Vagina (tissue), 2 donors: ENCODE results near the gene DNAI1. TPM values are rescaled to one million over a fixed set of nuclear protein-coding genes. Genes with fewer than 3 reads are reported as not detected.

Experiments used
- DNase-seq, 2 donors: peaks; one replicate each; pipeline ENCODE4 v3.0.0-alpha.2; 2017; ENCODE audit errors: extremely low spot score in 2 of 2
- H3K27ac ChIP-seq: fragments of 200-600 bp; sonication (generic); one replicate; pipeline ENCODE4 v1.5.1; 2019
- H3K27me3 ChIP-seq: fragments of 200-600 bp; sonication (generic); one replicate; pipeline ENCODE4 v1.5.1; 2019
- H3K36me3 ChIP-seq, 2 donors: fragments of 200-600 bp; sonication (generic); one replicate each; pipeline ENCODE4 v1.5.1; 2017 to 2019
- H3K4me1 ChIP-seq: fragments of 200-600 bp; sonication (generic); one replicate; pipeline ENCODE4 v1.5.1; 2019
- H3K4me3 ChIP-seq, 2 donors: fragments of 200-600 bp; sonication (generic); 1 replicate in 1 of 2; 2 replicates in 1 of 2; pipeline ENCODE4 v1.5.1; 2016 to 2019
- H3K9me3 ChIP-seq: fragments of 200-600 bp; sonication (generic); one replicate; pipeline ENCODE4 v1.5.1; 2019
- POLR2A ChIP-seq, 2 donors: fragments of 450-650 bp; IDR thresholded peaks; one replicate each; pipeline ENCODE4 v1.6.1; 2017; ENCODE audit warnings: antibody characterized with exemption in 2 of 2, mild to moderate bottlenecking in 2 of 2, moderate library complexity in 2 of 2
- POLR2AphosphoS5 ChIP-seq, 2 donors: sonication (generic); formaldehyde crosslinking; IDR thresholded peaks; one replicate each; pipeline ENCODE4 v1.9.0; 2017; ENCODE audit warnings: antibody characterized with exemption in 2 of 2, mild to moderate bottlenecking in 2 of 2, low read depth in 1 of 2; ENCODE audit not compliant: insufficient read depth in 1 of 2
- intact Hi-C: fragments of 100-400 bp; cut with DNase I; formaldehyde crosslinking; loops from one replicate; pipeline ENCODE4 v1.15.1; 2023
- total RNA-seq: library from RNA; depleted of rRNA; stranded (reverse); fragments of >200 nt; gene quantifications from one replicate; pipeline ENCODE4 v1.2.3, GENCODE V29; 2016
- TF ChIP-seq, protein P1 (sequence below), 3 experiments: fragments of 450-650 bp in 2 of 3; fragments of 200-600 bp in 1 of 3; sonication (generic) in 1 of 3; IDR thresholded peaks; one replicate each; pipeline ENCODE4 v1.5.1; 2017 to 2019; ENCODE audit warnings: antibody characterized with exemption in 3 of 3, mild to moderate bottlenecking in 2 of 3, moderate library complexity in 2 of 3

The DNAI1 gene
- total RNA-seq, 1 donor from 2014 or later, result not detected

DNA sequence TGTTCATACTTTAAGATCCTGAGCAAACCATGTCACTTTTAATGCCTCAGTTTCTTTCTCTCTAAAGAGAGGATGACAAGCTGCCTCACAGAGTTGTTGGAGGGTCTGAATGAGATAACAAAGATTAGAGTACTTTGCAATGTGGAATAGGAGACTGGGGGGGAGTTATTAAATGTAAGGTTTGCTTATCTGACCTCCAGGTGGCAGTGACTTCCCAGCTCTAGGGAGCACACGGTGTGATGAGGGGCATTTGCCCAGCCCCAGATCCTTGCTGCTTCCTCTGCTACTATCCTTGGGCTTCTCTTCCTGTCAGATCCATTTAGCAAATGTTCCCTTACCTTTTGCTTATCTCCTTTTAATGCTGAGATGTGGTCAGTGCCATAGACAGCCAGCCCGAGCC lies 33.4 kb downstream of the DNAI1 start:
- Histone ChIP-seq H3K36me3 (no peaks in the 10 kb centered on the region), H3K27ac (no peak overlapping the region), H3K4me3 (no peak overlapping the region), H3K27me3 (no peaks in the 10 kb centered on the region), H3K9me3 (no peaks in the 10 kb centered on the region), H3K4me1 (no peaks in the 10 kb centered on the region)
- no peak for DNase-seq
- intact Hi-C loops, result loop anchor here (10.0 kb wide), 1 partner anchor 87 kb away; no protein-coding TSS in a partner anchor
- TF ChIP-seq POLR2A (IDR thresholded peaks at IDR 0.05), result no peak
- no peak for TF ChIP-seq POLR2AphosphoS5 (IDR thresholded peaks at IDR 0.05; ENCODE audit: insufficient read depth in 1 of 2, low read depth in 1 of 2)
- TF ChIP-seq, protein P1, sequence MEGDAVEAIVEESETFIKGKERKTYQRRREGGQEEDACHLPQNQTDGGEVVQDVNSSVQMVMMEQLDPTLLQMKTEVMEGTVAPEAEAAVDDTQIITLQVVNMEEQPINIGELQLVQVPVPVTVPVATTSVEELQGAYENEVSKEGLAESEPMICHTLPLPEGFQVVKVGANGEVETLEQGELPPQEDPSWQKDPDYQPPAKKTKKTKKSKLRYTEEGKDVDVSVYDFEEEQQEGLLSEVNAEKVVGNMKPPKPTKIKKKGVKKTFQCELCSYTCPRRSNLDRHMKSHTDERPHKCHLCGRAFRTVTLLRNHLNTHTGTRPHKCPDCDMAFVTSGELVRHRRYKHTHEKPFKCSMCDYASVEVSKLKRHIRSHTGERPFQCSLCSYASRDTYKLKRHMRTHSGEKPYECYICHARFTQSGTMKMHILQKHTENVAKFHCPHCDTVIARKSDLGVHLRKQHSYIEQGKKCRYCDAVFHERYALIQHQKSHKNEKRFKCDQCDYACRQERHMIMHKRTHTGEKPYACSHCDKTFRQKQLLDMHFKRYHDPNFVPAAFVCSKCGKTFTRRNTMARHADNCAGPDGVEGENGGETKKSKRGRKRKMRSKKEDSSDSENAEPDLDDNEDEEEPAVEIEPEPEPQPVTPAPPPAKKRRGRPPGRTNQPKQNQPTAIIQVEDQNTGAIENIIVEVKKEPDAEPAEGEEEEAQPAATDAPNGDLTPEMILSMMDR (IDR thresholded peaks at IDR 0.05), result no peak

DNA sequence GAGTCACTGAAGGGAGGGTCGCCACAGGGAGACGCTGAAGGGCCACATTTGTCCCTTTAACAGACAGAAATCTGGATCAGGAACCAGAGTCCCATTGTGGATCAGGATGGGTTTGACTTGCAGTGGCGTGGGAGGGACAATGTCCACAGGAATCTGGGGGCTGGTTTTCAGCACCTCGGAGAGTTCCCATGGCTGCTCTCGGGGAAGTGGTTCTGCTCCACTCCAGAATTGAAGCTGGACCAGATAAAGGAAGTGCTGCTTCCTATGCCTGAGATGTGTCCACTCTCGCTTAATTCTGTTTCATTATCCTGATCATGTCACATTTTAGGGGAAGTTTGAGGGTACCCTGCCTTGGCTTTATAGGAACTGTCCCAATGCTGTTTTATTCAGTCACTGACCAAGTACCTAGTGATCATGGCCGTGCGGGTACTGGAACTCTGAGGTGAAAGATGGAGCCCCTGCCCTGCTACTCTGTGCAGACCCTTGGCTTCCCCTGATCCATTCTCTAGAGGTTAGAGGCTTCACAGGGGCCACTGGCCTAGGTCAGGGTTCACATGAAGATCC lies 35.4 kb downstream of the DNAI1 start:
- Histone ChIP-seq H3K27me3 (no peaks in the 10 kb centered on the region), H3K36me3 (no peaks in the 10 kb centered on the region), H3K4me1 (no peaks in the 10 kb centered on the region), H3K9me3 (no peaks in the 10 kb centered on the region), H3K4me3 (no peak overlapping the region), H3K27ac (no peak overlapping the region)
- TF ChIP-seq, protein P1 (IDR thresholded peaks at IDR 0.05), result no peak
- TF ChIP-seq POLR2AphosphoS5 (IDR thresholded peaks at IDR 0.05; ENCODE audit: insufficient read depth in 1 of 2, low read depth in 1 of 2), result no peak
- TF ChIP-seq POLR2A (IDR thresholded peaks at IDR 0.05), result no peak
- DNase-seq, result no peak
- intact Hi-C loops, result loop anchor here (10.0 kb wide), 1 partner anchor 89 kb away; no protein-coding TSS in a partner anchor

DNA sequence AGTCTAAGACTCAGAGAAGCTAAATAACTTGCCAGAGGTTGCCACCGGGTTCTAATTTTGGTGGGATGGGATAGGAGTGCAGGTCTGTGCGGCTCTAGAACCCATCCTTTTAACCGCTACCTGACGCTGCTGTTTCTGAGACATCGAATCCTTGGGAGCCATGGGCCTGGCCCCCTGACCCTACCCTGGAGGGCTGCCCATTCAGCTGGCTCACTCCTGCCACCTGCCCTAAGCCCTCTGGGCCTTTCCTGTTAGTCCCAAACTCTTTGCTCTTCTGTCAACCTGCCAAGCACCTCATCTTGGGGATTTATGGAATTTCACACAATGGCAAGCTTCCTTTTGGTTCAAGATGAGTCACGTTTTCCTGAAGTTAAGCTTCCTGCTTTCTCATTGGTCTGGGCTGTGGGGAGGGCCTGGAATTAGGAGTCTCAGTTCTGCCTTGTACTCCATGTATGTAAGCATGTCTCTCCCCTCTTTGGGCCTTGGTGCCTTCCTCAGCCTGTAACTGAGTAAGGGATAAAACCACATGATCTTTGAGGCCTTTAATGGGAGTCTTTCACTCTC lies 37.6 kb downstream of the DNAI1 start:
- intact Hi-C loops, result loop anchor here (5.0 to 10.0 kb wide), 2 partner anchors 91 to 744 kb away; no protein-coding TSS in a partner anchor
- no peak for TF ChIP-seq POLR2AphosphoS5 (IDR thresholded peaks at IDR 0.05; ENCODE audit: insufficient read depth in 1 of 2, low read depth in 1 of 2)
- TF ChIP-seq, protein P1 (IDR thresholded peaks at IDR 0.05), result no peak
- no peak for TF ChIP-seq POLR2A (IDR thresholded peaks at IDR 0.05)
- H3K27ac ChIP-seq, result no peak overlapping the region
- H3K27me3 ChIP-seq, result no peaks in the 10 kb centered on the region
- H3K4me3 ChIP-seq, result no peak overlapping the region
- no peak for DNase-seq
- H3K9me3 ChIP-seq, result no peaks in the 10 kb centered on the region
- H3K4me1 ChIP-seq, result peaks cover under 1% of the 10 kb centered on the region
- no peaks in the 10 kb centered on the region for H3K36me3 ChIP-seq

DNA sequence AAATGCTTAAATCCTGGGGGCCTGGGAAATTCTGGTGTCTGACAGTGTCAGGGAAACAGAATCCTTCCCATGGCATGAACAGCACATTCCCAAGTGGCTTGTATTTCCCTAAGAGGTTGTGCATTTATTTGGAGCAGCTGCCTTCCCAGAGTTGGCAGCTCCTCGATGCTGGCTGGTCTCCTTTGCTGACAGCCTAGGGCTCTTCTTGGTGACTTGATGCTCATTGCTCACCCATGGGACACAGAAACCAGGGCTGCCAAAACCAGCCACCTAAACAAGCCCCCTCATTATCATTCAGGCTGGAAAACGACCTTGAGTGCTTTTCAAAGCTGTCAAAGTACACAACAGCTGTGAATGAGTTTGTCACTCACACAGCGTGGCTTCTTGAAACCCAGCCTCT lies 39.9 kb downstream of the DNAI1 start:
- H3K9me3 ChIP-seq, result no peaks in the 10 kb centered on the region
- no peak overlapping the region for H3K4me3 ChIP-seq
- no peak overlapping the region for H3K27ac ChIP-seq
- no peaks in the 10 kb centered on the region for H3K36me3 ChIP-seq
- peaks cover 23% of the 10 kb centered on the region for H3K4me1 ChIP-seq
- no peaks in the 10 kb centered on the region for H3K27me3 ChIP-seq
- no peak for DNase-seq
- TF ChIP-seq POLR2A (IDR thresholded peaks at IDR 0.05), result no peak
- intact Hi-C loops, result loop anchor here (5.0 to 10.0 kb wide), 2 partner anchors 94 to 746 kb away; no protein-coding TSS in a partner anchor

DNA sequence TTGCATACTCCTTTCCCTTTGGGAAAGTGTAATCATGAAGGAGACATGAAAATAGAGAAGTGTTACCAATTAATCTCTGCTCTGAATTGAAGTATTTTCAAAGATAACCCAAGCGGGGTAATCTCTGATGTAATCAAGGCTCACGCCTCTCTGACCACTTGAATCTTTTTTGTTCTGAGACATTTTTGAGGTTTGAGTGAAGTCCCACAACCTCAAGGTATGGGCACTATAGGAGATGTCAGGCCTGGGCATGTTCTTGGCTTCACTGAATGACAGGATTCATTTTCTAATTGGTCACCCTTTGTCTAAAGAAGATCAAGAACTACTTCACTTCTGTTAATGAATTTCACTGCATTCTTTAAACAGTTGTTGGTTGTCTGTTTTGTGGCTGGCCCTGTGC lies 40.5 kb downstream of the DNAI1 start:
- peaks cover 25% of the 10 kb centered on the region for H3K4me1 ChIP-seq

More for the DNA sequence above, 40.5 kb downstream of the DNAI1 start:
- no peak overlapping the region for H3K27ac ChIP-seq
- H3K4me3 ChIP-seq, result no peak overlapping the region
- DNase-seq, result no peak
- no peaks in the 10 kb centered on the region for H3K27me3 ChIP-seq
- no peaks in the 10 kb centered on the region for H3K36me3 ChIP-seq
- no peaks in the 10 kb centered on the region for H3K9me3 ChIP-seq
- TF ChIP-seq POLR2A (IDR thresholded peaks at IDR 0.05), result no peak
- intact Hi-C loops, result loop anchor here (5.0 to 10.0 kb wide), 2 partner anchors 94 to 747 kb away; no protein-coding TSS in a partner anchor
